GM23338 (cell line): ENCODE data around the gene EMX1.

Source experiments
- CREB1 ChIP-seq: fragments of 250-450 bp; sonication (Bioruptor Pico); IDR thresholded peaks from 2 replicates; pipeline ENCODE4 v1.5.0; 2020; ENCODE audit warnings: low read depth, mild to moderate bottlenecking, moderate library complexity
- CTCF ChIP-seq, 2 experiments: fragments of 200-600 bp in 1 of 2; sonication (generic) in 1 of 2; conservative IDR thresholded peaks; 2 replicates each; pipeline versions ENCODE4 v1.5.1 to v1.6.1; 2016 to 2017; ENCODE audit warnings: antibody characterized with exemption in 2 of 2, low read depth in 2 of 2, mild to moderate bottlenecking in 2 of 2, moderate library complexity in 1 of 2
- ETS1 ChIP-seq: IDR thresholded peaks from 2 replicates; pipeline ENCODE4 v1.6.1; 2016; ENCODE audit warnings: antibody characterized with exemption
- EZH2 ChIP-seq: fragments of 200-600 bp; sonication (generic); IDR thresholded peaks from one replicate; pipeline ENCODE4 v1.8.0; 2017; ENCODE audit warnings: antibody characterized with exemption, mild to moderate bottlenecking, low read depth; ENCODE audit not compliant: unreplicated experiment
- EZH2phosphoT487 ChIP-seq: fragments of 200-600 bp; sonication (generic); IDR thresholded peaks from one replicate; pipeline ENCODE4 v1.8.1; 2018; ENCODE audit warnings: antibody characterized with exemption; ENCODE audit not compliant: unreplicated experiment
- POLR2AphosphoS5 ChIP-seq: IDR thresholded peaks from 2 replicates; pipeline ENCODE4 v1.6.1; 2016; ENCODE audit warnings: antibody characterized with exemption, low read depth
- REST ChIP-seq: IDR thresholded peaks from one replicate; pipeline ENCODE4 v1.6.1; 2018; ENCODE audit warnings: antibody characterized with exemption; ENCODE audit not compliant: unreplicated experiment
- STAT1 ChIP-seq: IDR thresholded peaks from one replicate; pipeline ENCODE4 v1.6.1; 2016; ENCODE audit warnings: antibody characterized with exemption; ENCODE audit not compliant: unreplicated experiment

DNA sequence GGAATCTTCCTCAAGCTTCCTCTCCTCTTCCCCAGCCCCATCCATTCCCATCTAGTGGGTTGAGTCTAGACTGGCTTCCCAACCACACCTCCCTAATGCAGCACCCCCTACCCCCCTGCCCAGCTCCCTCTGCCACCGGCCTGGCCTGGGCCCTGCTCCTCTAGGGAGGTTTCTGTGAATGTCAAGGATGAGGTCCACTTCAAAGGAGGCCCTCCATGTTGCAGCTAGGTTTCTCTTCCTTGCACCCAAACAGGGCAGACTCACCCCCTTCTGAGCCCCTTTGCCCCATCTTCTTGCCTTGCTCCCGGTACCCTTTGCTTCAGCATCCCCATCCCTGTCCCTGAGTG lies 18.3 kb downstream of the EMX1 start:
- TF ChIP-seq EZH2 (no peak), POLR2AphosphoS5 (no peak), CTCF (conservative IDR thresholded peaks at IDR 0.05; ENCODE audit: low read depth in 2 of 2) (no peak), EZH2phosphoT487 (no peak), CREB1 (CRISPR knock-in tag) (no peak), REST (no peak), ETS1 (no peak), STAT1 (no peak)
